Psoas muscle (tissue), 8 donors: ENCODE data around the gene BRIP1. TPM values are rescaled to one million over a fixed set of nuclear protein-coding genes. Genes with fewer than 3 reads are reported as not detected.

ENCODE experiments used
- ATAC-seq, 4 donors: fragments of 200-7000 bp; cut with Tn5 transposase; one replicate each; pipeline ENCODE4 v1.9.1; 2020; ENCODE audit warnings: moderate library complexity in 3 of 4, mild to moderate bottlenecking in 2 of 4
- DNase-seq, 2 donors: peaks; one replicate each; pipeline ENCODE4 v3.0.0-alpha.2; 2020
- H3K27ac ChIP-seq: fragments of 200-600 bp; one replicate; pipeline ENCODE4 v1.8.0; 2022
- H3K27me3 ChIP-seq, 3 donors: fragments of 200-600 bp in 1 of 3; one replicate each; pipeline versions ENCODE4 v1.6.1 to v1.8.0; 2013 to 2022; ENCODE audit warnings: low read length in 2 of 3, mild to moderate bottlenecking in 2 of 3, moderate library complexity in 1 of 3; ENCODE audit not compliant: insufficient read depth in 3 of 3
- H3K36me3 ChIP-seq, 2 donors: fragments of 200-600 bp in 1 of 2; one replicate each; pipeline versions ENCODE4 v1.6.1 to v1.8.0; 2013 to 2022; ENCODE audit warnings: low read depth in 1 of 2, mild to moderate bottlenecking in 1 of 2, moderate library complexity in 1 of 2; ENCODE audit not compliant: insufficient read depth in 1 of 2
- H3K4me1 ChIP-seq: fragments of 200-600 bp; one replicate; pipeline ENCODE4 v1.8.0; 2022
- H3K4me3 ChIP-seq: fragments of 200-600 bp; one replicate; pipeline ENCODE4 v1.8.0; 2022; ENCODE audit warnings: mild to moderate bottlenecking
- H3K9me3 ChIP-seq: fragments of 200-600 bp; one replicate; pipeline ENCODE4 v1.8.0; 2022
- WGBS, 3 donors: extraction: QIAGEN DNeasy Blood & Tissue Kit; methylation state at CpG; one replicate each; pipeline versions ENCODE4 v1.1.6 to v1.1.7; 2013; 5-methylcytosine and 5-hydroxymethylcytosine counted together
- intact Hi-C, 2 donors: fragments of 100-400 bp; cut with DNase I; formaldehyde crosslinking; loops; one replicate each; pipeline versions ENCODE4 v1.11.0 to v1.14.2; 2022
- polyA plus RNA-seq, 3 donors: library from polyadenylated mRNA; stranded (reverse); fragments of 200-250 nt; gene quantifications; one replicate each; pipeline ENCODE4 v1.2.3, GENCODE V29; 2013
- total RNA-seq, 4 donors: library from RNA; stranded (reverse); fragmentation: NEBNext Ultra II Directional in 2 of 4; extraction: Animal tissue kit (Norgen Biotek cat#: 25700) in 2 of 4; gene quantifications; one replicate each; pipeline versions ENCODE4 v1.2.1 to v1.2.4, GENCODE V29; 2021 to 2023
- TF ChIP-seq, protein P1 (sequence below): fragments of 200-600 bp; IDR thresholded peaks from one replicate; pipeline ENCODE4 v1.8.0; 2022; ENCODE audit warnings: antibody characterized with exemption
- donor health status: healthy with polysubstance abuse.
- donor health status: DM: no; HTN: no; CAD: no; lungs with moderate emphysema.
- donor health status: Bipolar disorder and iron deficiency.
- donor health status: healthy.
- donor health status: DM: yes; HTN: yes; CAD: no.
- donor health status: DM: no; HTN: no; CAD: no.
- donor health status: DM: no; HTN: no; CAD: no.
- donor health status: DM: yes; HTN: yes; CAD: no.

Gene BRIP1
- total and polyA plus RNA-seq, 7 donors: 0.03 to 0.40 (median 0.19) TPM; not detected in 1

DNA sequence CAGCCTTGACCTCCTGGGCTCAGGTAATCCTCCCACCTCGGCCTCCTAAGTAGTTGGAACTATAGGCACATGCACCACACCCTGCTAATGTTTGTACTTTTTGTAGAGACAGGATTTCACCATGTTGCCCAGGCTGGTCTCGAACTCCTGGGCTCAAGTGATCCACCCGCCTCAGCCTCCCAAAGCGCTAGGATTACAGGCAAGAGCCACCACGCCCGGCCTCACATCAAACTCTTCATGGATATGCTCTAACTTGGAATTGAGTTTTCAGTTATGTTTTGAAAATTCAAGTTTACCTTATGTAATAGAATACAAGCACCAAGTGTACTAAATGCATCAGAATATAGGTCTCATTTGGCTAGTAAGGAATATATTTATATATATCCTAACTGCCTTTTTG lies 119.6 kb downstream of the BRIP1 start:
- intact Hi-C loops: no loop called here
- Histone ChIP-seq H3K27me3 (no peaks in the 10 kb centered on the region), H3K4me1 (no peaks in the 10 kb centered on the region), H3K9me3 (peaks cover 8% of the 10 kb centered on the region), H3K27ac (no peak overlapping the region), H3K36me3 (no peaks in the 10 kb centered on the region), H3K4me3 (no peak overlapping the region)
- TF ChIP-seq, protein P1, sequence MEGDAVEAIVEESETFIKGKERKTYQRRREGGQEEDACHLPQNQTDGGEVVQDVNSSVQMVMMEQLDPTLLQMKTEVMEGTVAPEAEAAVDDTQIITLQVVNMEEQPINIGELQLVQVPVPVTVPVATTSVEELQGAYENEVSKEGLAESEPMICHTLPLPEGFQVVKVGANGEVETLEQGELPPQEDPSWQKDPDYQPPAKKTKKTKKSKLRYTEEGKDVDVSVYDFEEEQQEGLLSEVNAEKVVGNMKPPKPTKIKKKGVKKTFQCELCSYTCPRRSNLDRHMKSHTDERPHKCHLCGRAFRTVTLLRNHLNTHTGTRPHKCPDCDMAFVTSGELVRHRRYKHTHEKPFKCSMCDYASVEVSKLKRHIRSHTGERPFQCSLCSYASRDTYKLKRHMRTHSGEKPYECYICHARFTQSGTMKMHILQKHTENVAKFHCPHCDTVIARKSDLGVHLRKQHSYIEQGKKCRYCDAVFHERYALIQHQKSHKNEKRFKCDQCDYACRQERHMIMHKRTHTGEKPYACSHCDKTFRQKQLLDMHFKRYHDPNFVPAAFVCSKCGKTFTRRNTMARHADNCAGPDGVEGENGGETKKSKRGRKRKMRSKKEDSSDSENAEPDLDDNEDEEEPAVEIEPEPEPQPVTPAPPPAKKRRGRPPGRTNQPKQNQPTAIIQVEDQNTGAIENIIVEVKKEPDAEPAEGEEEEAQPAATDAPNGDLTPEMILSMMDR: no peak
- DNase-seq: no peak
- WGBS, 3 donors: 98 to 100% (median 98%) methylated on average over 6 of the region's 6 CpGs
- no peak for ATAC-seq

DNA sequence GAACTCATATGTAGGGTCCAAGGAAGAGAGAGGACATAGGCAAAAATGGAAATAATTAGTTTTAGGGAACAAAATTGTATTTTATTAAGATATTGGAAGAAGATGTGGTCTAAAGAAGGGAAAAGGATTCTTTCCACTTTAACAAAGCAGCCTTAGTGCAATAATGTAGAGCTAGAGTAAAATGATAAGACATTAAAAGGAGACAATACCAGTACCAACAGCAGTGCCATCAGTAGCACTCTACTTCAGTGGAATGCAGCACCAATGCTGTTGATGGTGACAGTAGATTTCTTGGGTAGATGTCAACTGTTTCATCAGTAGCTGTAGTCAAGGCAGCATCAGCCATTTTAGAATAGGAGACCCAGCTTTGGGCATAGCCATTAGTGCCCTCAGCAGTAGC lies 124.3 kb downstream of the BRIP1 start:
- DNase-seq (no peak), ATAC-seq (no peak)
- intact Hi-C loops: no loop called here
- H3K9me3 ChIP-seq: peaks cover 4% of the 10 kb centered on the region
- TF ChIP-seq, protein P1: no peak
- no peak overlapping the region for H3K27ac ChIP-seq
- H3K4me1 ChIP-seq: no peaks in the 10 kb centered on the region
- H3K27me3 ChIP-seq: no peaks in the 10 kb centered on the region
- H3K4me3 ChIP-seq: no peak overlapping the region
- no peaks in the 10 kb centered on the region for H3K36me3 ChIP-seq

DNA sequence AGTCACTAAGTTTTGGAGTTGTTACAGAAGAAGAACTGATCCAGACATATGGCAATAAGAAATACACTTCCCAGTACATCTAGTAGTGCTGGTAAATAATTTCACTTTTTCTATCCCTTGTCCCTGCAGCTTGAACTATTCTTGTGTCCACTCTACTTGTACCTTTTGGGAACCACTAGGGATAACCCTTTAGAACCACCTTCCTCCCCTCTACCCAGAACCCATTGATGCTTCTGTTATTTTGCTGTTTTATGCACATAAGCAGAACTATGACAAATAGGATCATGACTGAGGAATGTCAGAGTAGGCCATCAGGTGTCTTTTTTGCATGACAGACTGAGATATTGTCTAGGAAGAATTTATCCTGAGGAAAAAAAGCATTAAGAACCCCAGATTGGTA lies 125.1 kb downstream of the BRIP1 start:
- TF ChIP-seq, protein P1: no peak
- intact Hi-C loops: no loop called here
- no peaks in the 10 kb centered on the region for H3K4me1 ChIP-seq
- ATAC-seq: no peak
- DNase-seq: no peak
- H3K36me3 ChIP-seq: no peaks in the 10 kb centered on the region
- H3K27ac ChIP-seq: no peak overlapping the region
- peaks cover 4% of the 10 kb centered on the region for H3K9me3 ChIP-seq
- H3K27me3 ChIP-seq: no peaks in the 10 kb centered on the region
- H3K4me3 ChIP-seq: no peak overlapping the region

DNA sequence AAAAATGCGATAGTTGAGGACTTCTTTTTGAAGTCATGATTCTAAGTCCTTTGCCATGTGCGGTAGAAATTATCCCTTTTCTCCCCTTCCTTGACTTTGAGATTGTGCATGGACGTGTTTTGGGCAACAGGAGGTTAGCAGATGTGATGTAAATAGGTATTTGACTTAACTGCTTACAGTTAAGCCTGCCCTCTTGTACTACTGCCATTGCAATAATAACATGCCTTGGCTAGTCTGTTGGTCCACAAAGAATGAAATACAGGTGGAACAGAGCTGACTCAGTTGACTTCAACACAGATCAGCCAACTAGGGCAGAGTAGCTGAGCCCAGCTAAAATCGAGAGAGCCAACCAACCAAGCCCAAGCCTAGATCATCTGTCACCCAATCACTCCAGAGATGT lies 125.5 kb downstream of the BRIP1 start:
- ATAC-seq: no peak
- intact Hi-C loops: no loop called here
- no peak for DNase-seq

DNA sequence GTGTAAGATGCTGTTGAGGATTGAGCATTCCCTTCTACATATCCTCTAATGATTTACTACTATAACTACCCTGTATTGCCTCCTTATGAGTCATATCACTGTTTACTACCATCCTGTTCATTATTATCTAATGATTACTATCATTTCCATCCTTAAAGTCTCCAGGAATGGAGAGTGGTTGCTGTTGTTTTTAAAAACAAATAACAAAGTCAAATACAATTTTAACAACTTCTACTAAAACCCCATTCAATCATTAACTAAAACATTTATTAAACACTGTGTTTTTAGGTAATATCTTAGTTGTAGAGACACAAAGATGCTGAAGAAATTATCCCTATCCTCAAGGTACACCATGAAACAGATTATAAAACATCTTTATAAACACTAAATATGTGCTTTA lies 126.9 kb downstream of the BRIP1 start:
- no peak overlapping the region for H3K4me3 ChIP-seq
- ATAC-seq: no peak

More for the DNA sequence above, 125.5 kb downstream of the BRIP1 start:
- H3K4me1 ChIP-seq: no peaks in the 10 kb centered on the region
- no peak overlapping the region for H3K4me3 ChIP-seq
- no peak overlapping the region for H3K27ac ChIP-seq
- no peaks in the 10 kb centered on the region for H3K36me3 ChIP-seq
- TF ChIP-seq, protein P1: no peak
- H3K9me3 ChIP-seq: peaks cover 4% of the 10 kb centered on the region
- no peaks in the 10 kb centered on the region for H3K27me3 ChIP-seq
- 96 to 99% (median 97%) methylated on average over 4 of the region's 4 CpGs for WGBS, 3 donors

More for the DNA sequence above, 126.9 kb downstream of the BRIP1 start:
- H3K27ac ChIP-seq: no peak overlapping the region
- H3K27me3 ChIP-seq: no peaks in the 10 kb centered on the region
- intact Hi-C loops: no loop called here
- DNase-seq: no peak
- no peaks in the 10 kb centered on the region for H3K4me1 ChIP-seq
- TF ChIP-seq, protein P1: no peak
- no peaks in the 10 kb centered on the region for H3K36me3 ChIP-seq
- peaks cover 4% of the 10 kb centered on the region for H3K9me3 ChIP-seq
